HG03460 (cell line): Measurements from ENCODE around the gene PGF.
A peak's percentile ranks its signal among the peaks of the same experiment; 100 is the strongest.

Experiments
- ATAC-seq: cut with Tn5 transposase; IDR thresholded peaks from one replicate; pipeline ENCODE4 v1.9.1; 2021; ENCODE audit not compliant: unreplicated experiment

Gene PGF

GRCh38 chr14:74904635-74905503 is 50.5 kb downstream of the PGF start:
- ATAC-seq, result no peak

- ATAC-seq, result no peak
Observed at GRCh38 chr14:74902941-74903705, 52.3 kb downstream of the PGF start.

- no peak for ATAC-seq
Observed at GRCh38 chr14:74898694-74899093, 56.7 kb downstream of the PGF start.

- no peak for ATAC-seq
Observed at GRCh38 chr14:74898083-74898482, 57.3 kb downstream of the PGF start.

- no peak for ATAC-seq
Observed at GRCh38 chr14:74897642-74898041, 57.8 kb downstream of the PGF start.

GRCh38 chr14:74896400-74896799 is 59.0 kb downstream of the PGF start:
- ATAC-seq, result no peak

- peak; percentile 73 for ATAC-seq
Observed at GRCh38 chr14:74893614-74894091, 61.7 kb downstream of the PGF start.

GRCh38 chr14:74892745-74893144 is 62.7 kb downstream of the PGF start:
- ATAC-seq, result no peak

- no peak for ATAC-seq
Observed at GRCh38 chr14:74891870-74892269, 63.5 kb downstream of the PGF start.
